A673 (cell line): ENCODE results near the gene TNS3.

Experiments
- EZH2 ChIP-seq: fragments of 200-600 bp; sonication (generic); IDR thresholded peaks from 2 replicates; pipeline ENCODE4 v1.6.1; 2017; ENCODE audit warnings: borderline replicate concordance, low read depth, mild to moderate bottlenecking, mixed read lengths, antibody characterized with exemption, low read length; ENCODE audit not compliant: poor library complexity, severe bottlenecking
- TF ChIP-seq, protein P1 (sequence below): fragments of 300-800, 200-600 bp; sonication (generic); conservative IDR thresholded peaks from 2 replicates; pipeline ENCODE4 v1.5.1; 2017; ENCODE audit warnings: low read depth, mild to moderate bottlenecking, antibody characterized with exemption, low read length, moderate library complexity, mixed read lengths

DNA sequence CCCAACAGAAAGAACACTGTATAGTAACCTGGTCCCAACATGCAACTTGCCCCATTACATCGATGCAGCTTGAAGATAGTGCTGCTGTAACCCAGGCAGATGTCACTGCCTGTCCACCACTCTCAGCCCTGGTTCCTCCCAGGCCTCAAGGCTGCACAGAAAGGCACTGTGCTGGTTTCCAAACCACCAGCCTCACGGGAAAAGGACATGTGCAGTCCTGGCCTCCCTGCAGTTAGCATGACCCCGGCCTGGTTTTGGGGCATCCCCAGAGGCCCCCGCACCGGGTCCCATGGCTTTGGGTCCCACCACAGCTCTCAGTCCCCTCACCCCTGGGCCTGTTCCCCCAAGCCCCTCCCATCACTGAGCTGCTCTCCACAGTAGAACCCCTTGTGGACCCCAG is 214.5 kb downstream of the TNS3 start:
- TF ChIP-seq, protein P1, sequence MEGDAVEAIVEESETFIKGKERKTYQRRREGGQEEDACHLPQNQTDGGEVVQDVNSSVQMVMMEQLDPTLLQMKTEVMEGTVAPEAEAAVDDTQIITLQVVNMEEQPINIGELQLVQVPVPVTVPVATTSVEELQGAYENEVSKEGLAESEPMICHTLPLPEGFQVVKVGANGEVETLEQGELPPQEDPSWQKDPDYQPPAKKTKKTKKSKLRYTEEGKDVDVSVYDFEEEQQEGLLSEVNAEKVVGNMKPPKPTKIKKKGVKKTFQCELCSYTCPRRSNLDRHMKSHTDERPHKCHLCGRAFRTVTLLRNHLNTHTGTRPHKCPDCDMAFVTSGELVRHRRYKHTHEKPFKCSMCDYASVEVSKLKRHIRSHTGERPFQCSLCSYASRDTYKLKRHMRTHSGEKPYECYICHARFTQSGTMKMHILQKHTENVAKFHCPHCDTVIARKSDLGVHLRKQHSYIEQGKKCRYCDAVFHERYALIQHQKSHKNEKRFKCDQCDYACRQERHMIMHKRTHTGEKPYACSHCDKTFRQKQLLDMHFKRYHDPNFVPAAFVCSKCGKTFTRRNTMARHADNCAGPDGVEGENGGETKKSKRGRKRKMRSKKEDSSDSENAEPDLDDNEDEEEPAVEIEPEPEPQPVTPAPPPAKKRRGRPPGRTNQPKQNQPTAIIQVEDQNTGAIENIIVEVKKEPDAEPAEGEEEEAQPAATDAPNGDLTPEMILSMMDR, result no peak
- TF ChIP-seq EZH2, result no peak
